Erythroblast (primary cell): ENCODE results near the gene CDC42BPB.

Source experiments
- GATA1 ChIP-seq: IDR thresholded peaks from 2 replicates; pipeline ENCODE4 v1.6.1; 2011; ENCODE audit warnings: low read depth, mild to moderate bottlenecking, control low read depth, low read length, moderate library complexity
- POLR2A ChIP-seq: IDR thresholded peaks from 2 replicates; pipeline ENCODE4 v1.6.1; 2011; ENCODE audit warnings: mild to moderate bottlenecking, low read length

DNA sequence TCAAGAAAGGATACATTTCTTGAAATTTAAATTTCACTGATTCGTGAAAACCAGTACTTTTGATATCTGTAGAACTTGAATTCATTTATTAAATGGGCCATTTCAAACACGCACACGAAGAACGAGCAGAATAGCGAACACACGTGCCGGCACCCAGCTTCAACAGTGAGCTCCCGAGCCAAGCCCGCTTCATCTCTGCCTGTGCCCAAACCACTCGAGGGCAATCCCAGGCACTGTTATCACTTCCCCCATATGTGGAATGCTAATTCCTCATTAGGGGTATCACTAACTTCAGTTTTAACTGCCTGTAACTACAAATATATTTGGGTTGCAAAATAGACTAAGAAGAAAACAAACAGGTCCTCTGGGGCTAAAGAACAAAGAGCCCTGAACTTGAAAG lies 86.9 kb downstream of the CDC42BPB start:
- TF ChIP-seq POLR2A (no peak), GATA1 (no peak)
